Measurements from ENCODE around the gene SPON1. TPM values are rescaled to one million over a fixed set of nuclear protein-coding genes. Genes with fewer than 3 reads are reported as not detected.
"Not testable (repeated sequence)": the region's sequence is repeated elsewhere in the genome, so short reads cannot be mapped to it uniquely, and the experiment has no call there.

The SPON1 gene
- total RNA-seq, 6 experiments from 2014 or later, result not detected

DNA sequence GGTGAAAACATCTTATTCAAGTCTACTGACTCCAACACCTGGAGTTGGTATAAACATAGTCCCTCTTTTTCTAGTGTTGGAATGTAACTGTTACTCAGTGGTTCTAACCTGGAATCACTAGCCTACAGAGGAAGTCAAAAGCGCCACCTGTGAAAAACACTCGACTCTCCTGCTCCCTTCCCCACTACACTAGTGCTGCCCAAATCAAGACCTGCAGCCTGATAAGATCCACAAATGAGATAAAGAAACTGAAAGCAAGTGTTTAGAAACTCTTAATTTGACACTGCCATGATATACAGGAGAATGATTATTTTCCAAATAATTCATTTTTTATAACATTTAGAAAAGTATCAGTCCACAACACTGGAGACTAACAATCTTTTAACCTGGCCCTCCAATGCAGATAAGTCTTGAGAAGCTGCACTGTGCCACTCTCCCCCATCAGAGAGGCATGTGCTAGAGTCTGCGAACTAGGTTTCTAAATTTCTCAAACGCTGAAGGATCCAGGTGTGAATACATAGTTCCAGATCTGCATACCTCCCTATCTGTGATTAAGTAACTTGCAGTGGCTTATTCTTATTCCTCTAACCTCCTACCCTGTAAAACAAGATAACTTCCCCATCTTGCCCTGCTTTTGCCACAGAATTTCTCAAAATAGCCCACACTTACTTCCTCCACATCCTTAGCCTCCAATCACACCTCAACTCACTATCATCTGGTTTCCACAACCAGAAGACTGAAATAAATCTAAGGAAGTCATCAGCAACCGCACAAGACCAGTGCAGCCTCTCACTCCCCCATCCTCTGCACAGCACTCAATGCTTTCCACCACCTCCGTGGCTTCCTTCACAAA, 308.4 kb downstream of the SPON1 start:
- no peak for TF ChIP-seq CTCF (IDR thresholded peaks at IDR 0.05)
- Mint-ChIP-seq H3K36me3 (ENCODE audit: low read depth) (peaks cover 56% of the 10 kb centered on the region), H3K4me3 (peak overlapping the region; percentile 12; the same call in 1 of the 2 replicates), H3K4me1 (ENCODE audit: low read depth) (peaks cover 25% of the 10 kb centered on the region), H3K27me3 (ENCODE audit: insufficient read depth) (peaks cover 19% of the 10 kb centered on the region), H3K27ac (peak overlapping the region; percentile 64), H3K9me3 (peaks cover 15% of the 10 kb centered on the region)
- DNase-seq, result no peak

- Mint-ChIP-seq H3K27me3 (ENCODE audit: insufficient read depth) (peaks cover 19% of the 10 kb centered on the region), H3K9me3 (peaks cover 19% of the 10 kb centered on the region), H3K36me3 (ENCODE audit: low read depth) (peaks cover 38% of the 10 kb centered on the region), H3K27ac (peak overlapping the region; percentile 29; the same call in 1 of the 2 replicates), H3K4me3 (no peak overlapping the region; the same call in 1 of the 2 replicates), H3K4me1 (ENCODE audit: low read depth) (peaks cover 33% of the 10 kb centered on the region)
- no peak for DNase-seq
- TF ChIP-seq CTCF (IDR thresholded peaks at IDR 0.05), result no peak
Observed at GRCh38 chr11:14273895-14274294, 311.4 kb downstream of the SPON1 start.

DNA sequence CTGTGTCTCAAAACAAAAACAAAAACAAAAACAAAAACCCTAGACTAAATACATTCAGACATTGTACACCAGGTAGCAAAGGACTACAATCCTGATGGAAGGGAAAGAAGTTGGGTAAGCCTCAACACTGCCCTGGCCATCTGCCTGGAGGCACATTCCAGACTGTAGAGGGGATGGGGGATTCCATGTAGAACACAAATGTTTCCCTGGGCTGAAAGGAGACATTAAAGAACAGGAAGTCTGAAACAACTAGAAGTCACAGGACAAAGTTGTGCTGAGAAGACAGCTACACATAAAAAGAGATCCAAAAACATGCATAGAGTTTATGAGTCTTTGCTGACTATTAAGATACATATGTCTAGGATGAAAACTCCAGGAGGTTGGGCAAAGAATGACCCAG, 312.6 kb downstream of the SPON1 start:
- peaks cover 19% of the 10 kb centered on the region for H3K27me3 Mint-ChIP-seq (ENCODE audit: insufficient read depth)
- no peak for TF ChIP-seq CTCF (IDR thresholded peaks at IDR 0.05)
- H3K4me3 Mint-ChIP-seq, result peak overlapping the region; percentile 14; the same call in 1 of the 2 replicates
- H3K9me3 Mint-ChIP-seq, result peaks cover 19% of the 10 kb centered on the region
- H3K27ac Mint-ChIP-seq, result peak overlapping the region; percentile 42
- H3K4me1 Mint-ChIP-seq (ENCODE audit: low read depth), result peaks cover 45% of the 10 kb centered on the region
- H3K36me3 Mint-ChIP-seq (ENCODE audit: low read depth), result peaks cover 38% of the 10 kb centered on the region
- no peak for DNase-seq

DNA sequence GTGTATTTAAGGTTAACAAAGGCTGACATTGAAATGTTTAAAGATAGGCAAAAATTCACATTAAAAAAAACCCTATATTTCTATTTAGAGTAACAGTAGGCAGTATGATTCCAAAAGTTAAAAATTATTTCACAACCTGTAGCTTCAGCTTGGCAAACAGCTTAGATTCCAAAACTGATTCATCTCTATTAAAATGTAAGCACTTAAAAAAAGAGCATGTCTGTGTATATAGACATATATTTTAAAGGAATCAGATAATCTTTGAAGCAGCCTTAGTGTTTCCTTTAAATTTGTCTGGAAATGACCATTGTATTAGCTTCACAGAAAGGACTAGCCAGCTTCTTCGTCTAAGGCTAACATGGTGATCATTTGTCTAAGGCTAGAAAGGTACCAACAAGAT, 316.3 kb downstream of the SPON1 start:
- not testable (repeated sequence) for H3K4me3 Mint-ChIP-seq, DNase-seq
- Mint-ChIP-seq H3K36me3 (ENCODE audit: low read depth) (peaks cover 37% of the 10 kb centered on the region), H3K27ac (peak overlapping the region; percentile 48; the same call in 1 of the 2 replicates), H3K9me3 (peaks cover 19% of the 10 kb centered on the region), H3K4me1 (ENCODE audit: low read depth) (peaks cover 33% of the 10 kb centered on the region), H3K27me3 (ENCODE audit: insufficient read depth) (peaks cover 11% of the 10 kb centered on the region; the same call in 1 of the 2 replicates)

- Mint-ChIP-seq H3K27ac (peak overlapping the region; percentile 94), H3K9me3 (no peaks in the 10 kb centered on the region), H3K4me3 (peak overlapping the region; percentile 79), H3K4me1 (ENCODE audit: low read depth) (peaks cover 29% of the 10 kb centered on the region), H3K36me3 (ENCODE audit: low read depth) (peaks cover 56% of the 10 kb centered on the region), H3K27me3 (ENCODE audit: insufficient read depth) (no peaks in the 10 kb centered on the region; the same call in 1 of the 2 replicates)
- no peak for TF ChIP-seq CTCF (IDR thresholded peaks at IDR 0.05)
- peak; percentile 82 for DNase-seq
Observed at GRCh38 chr11:14288189-14288935, 325.8 kb downstream of the SPON1 start.
